Central memory CD8-positive, alpha-beta T cell (primary cell): ENCODE results near the gene MSN.
"Not testable (repeated sequence)": the region's sequence is repeated elsewhere in the genome, so short reads cannot be mapped to it uniquely, and the experiment has no call there.

Source experiments
- ATAC-seq: fragments of 150-1000 bp; cut with Tn5 transposase; replicated peaks from 2 replicates; pipeline ENCODE4 v1.10.0; 2022; ENCODE audit warnings: mild to moderate bottlenecking, moderate FRiP score, moderate number of reproducible peaks; ENCODE audit not compliant: poor library complexity, severe bottlenecking; ENCODE audit errors: extremely low read depth
- DNase-seq, 2 donors: peaks; one replicate each; pipeline ENCODE4 v3.0.0; 2021; ENCODE audit warnings: low spot score in 2 of 2
- H3K27ac Mint-ChIP-seq: one replicate; pipeline ENCODE4 v1.8.0; 2022; ENCODE audit warnings: low read depth, mild to moderate bottlenecking, moderate library complexity, mixed read lengths
- H3K27me3 Mint-ChIP-seq: one replicate; pipeline ENCODE4 v1.8.0; 2022; ENCODE audit warnings: mixed read lengths
- H3K36me3 Mint-ChIP-seq: one replicate; pipeline ENCODE4 v1.8.0; 2022; ENCODE audit warnings: mild to moderate bottlenecking, moderate library complexity, mixed read lengths; ENCODE audit not compliant: insufficient read depth
- H3K4me1 Mint-ChIP-seq: one replicate; pipeline ENCODE4 v1.8.0; 2022; ENCODE audit warnings: mixed read lengths
- H3K4me3 Mint-ChIP-seq: one replicate; pipeline ENCODE4 v1.8.0; 2022; ENCODE audit warnings: mild to moderate bottlenecking, moderate library complexity, mixed read lengths
- H3K9me3 Mint-ChIP-seq: one replicate; pipeline ENCODE4 v1.8.0; 2022; ENCODE audit warnings: mixed read lengths

Gene MSN

GRCh38 chrX:65647801-65648200 is 19.7 kb upstream of the MSN start:
- Mint-ChIP-seq H3K36me3 (no peaks in the 10 kb centered on the region), H3K4me1 (no peaks in the 10 kb centered on the region), H3K4me3 (no peak overlapping the region), H3K27me3 (no peaks in the 10 kb centered on the region), H3K27ac (no peak overlapping the region), H3K9me3 (no peaks in the 10 kb centered on the region)
- DNase-seq, result no peak
- no peak for ATAC-seq

- H3K27ac Mint-ChIP-seq, result no peak overlapping the region
- H3K4me3 Mint-ChIP-seq, result no peak overlapping the region
- peaks cover 19% of the 10 kb centered on the region for H3K4me1 Mint-ChIP-seq
- H3K36me3 Mint-ChIP-seq, result peaks cover 6% of the 10 kb centered on the region
- H3K27me3 Mint-ChIP-seq, result no peaks in the 10 kb centered on the region
- no peaks in the 10 kb centered on the region for H3K9me3 Mint-ChIP-seq
- ATAC-seq (no peak), DNase-seq (no peak)
These were observed 15.4 kb upstream of the MSN start for GRCh38 chrX:65652098-65652497.

GRCh38 chrX:65657009-65657441 is 10.4 kb upstream of the MSN start:
- not testable (repeated sequence) for H3K36me3 Mint-ChIP-seq, DNase-seq, H3K27me3 Mint-ChIP-seq, H3K9me3 Mint-ChIP-seq
- H3K4me3 Mint-ChIP-seq, result peak overlapping the region; percentile 78
- H3K4me1 Mint-ChIP-seq, result peaks cover 27% of the 10 kb centered on the region
- H3K27ac Mint-ChIP-seq, result peak overlapping the region; percentile 98
- ATAC-seq, result peak; percentile 38

- no peaks in the 10 kb centered on the region for H3K27me3 Mint-ChIP-seq
- ATAC-seq (no peak), DNase-seq (no peak)
- H3K27ac Mint-ChIP-seq, result peak overlapping the region; percentile 98
- H3K4me3 Mint-ChIP-seq, result no peak overlapping the region
- H3K9me3 Mint-ChIP-seq, result no peaks in the 10 kb centered on the region
- peaks cover 27% of the 10 kb centered on the region for H3K4me1 Mint-ChIP-seq
- H3K36me3 Mint-ChIP-seq, result peaks cover 6% of the 10 kb centered on the region
These were observed 9.8 kb upstream of the MSN start for GRCh38 chrX:65657659-65658058.

- no peak overlapping the region for H3K27ac Mint-ChIP-seq
- H3K36me3 Mint-ChIP-seq, result peaks cover 6% of the 10 kb centered on the region
- H3K4me1 Mint-ChIP-seq, result peaks cover 27% of the 10 kb centered on the region
- H3K4me3 Mint-ChIP-seq, result no peak overlapping the region
- ATAC-seq (no peak), DNase-seq (no peak)
- H3K9me3 Mint-ChIP-seq, result no peaks in the 10 kb centered on the region
- no peaks in the 10 kb centered on the region for H3K27me3 Mint-ChIP-seq
These were observed 9.2 kb upstream of the MSN start for GRCh38 chrX:65658229-65658628.

GRCh38 chrX:65667157-65667502 is 324 bp upstream of the MSN start:
- peaks cover 16% of the 10 kb centered on the region for H3K36me3 Mint-ChIP-seq
- H3K27me3 Mint-ChIP-seq, result no peaks in the 10 kb centered on the region
- DNase-seq (no peak), ATAC-seq (no peak)
- H3K27ac Mint-ChIP-seq, result peak overlapping the region; percentile 85
- H3K9me3 Mint-ChIP-seq, result no peaks in the 10 kb centered on the region
- peak overlapping the region; percentile 97 for H3K4me3 Mint-ChIP-seq
- H3K4me1 Mint-ChIP-seq, result peaks cover 32% of the 10 kb centered on the region

- H3K27ac Mint-ChIP-seq, result peak overlapping the region; percentile 91
- peak; percentile 44 for ATAC-seq
- peaks cover 43% of the 10 kb centered on the region for H3K4me1 Mint-ChIP-seq
- H3K4me3 Mint-ChIP-seq, result peak overlapping the region; percentile 97
- DNase-seq, result peak; percentile 15 to 35
- H3K36me3 Mint-ChIP-seq, result peaks cover 23% of the 10 kb centered on the region
- no peaks in the 10 kb centered on the region for H3K27me3 Mint-ChIP-seq
- no peaks in the 10 kb centered on the region for H3K9me3 Mint-ChIP-seq
These were observed 1.2 kb downstream of the MSN start for GRCh38 chrX:65668377-65669310.

GRCh38 chrX:65671286-65671685 is 3.8 kb downstream of the MSN start:
- no peaks in the 10 kb centered on the region for H3K9me3 Mint-ChIP-seq
- DNase-seq, result no peak
- peak overlapping the region; percentile 97 for H3K4me3 Mint-ChIP-seq
- peaks cover 68% of the 10 kb centered on the region for H3K4me1 Mint-ChIP-seq
- H3K36me3 Mint-ChIP-seq, result peaks cover 38% of the 10 kb centered on the region
- peak overlapping the region; percentile 91 for H3K27ac Mint-ChIP-seq
- no peaks in the 10 kb centered on the region for H3K27me3 Mint-ChIP-seq
- ATAC-seq, result no peak

GRCh38 chrX:65671966-65672365 is 4.5 kb downstream of the MSN start:
- H3K27ac Mint-ChIP-seq, result peak overlapping the region; percentile 91
- ATAC-seq (no peak), DNase-seq (no peak)
- H3K9me3 Mint-ChIP-seq, result no peaks in the 10 kb centered on the region
- no peaks in the 10 kb centered on the region for H3K27me3 Mint-ChIP-seq
- H3K4me1 Mint-ChIP-seq, result peaks cover 65% of the 10 kb centered on the region
- peaks cover 36% of the 10 kb centered on the region for H3K36me3 Mint-ChIP-seq
- H3K4me3 Mint-ChIP-seq, result peak overlapping the region; percentile 97

- Mint-ChIP-seq H3K36me3 (peaks cover 33% of the 10 kb centered on the region), H3K9me3 (no peaks in the 10 kb centered on the region), H3K4me3 (peak overlapping the region; percentile 97), H3K27me3 (no peaks in the 10 kb centered on the region), H3K4me1 (peaks cover 68% of the 10 kb centered on the region), H3K27ac (peak overlapping the region; percentile 93)
- DNase-seq (no peak), ATAC-seq (no peak)
These were observed 6.4 kb downstream of the MSN start for GRCh38 chrX:65673857-65674203.

GRCh38 chrX:65674204-65674893 is 6.9 kb downstream of the MSN start:
- ATAC-seq (peak; percentile 62), DNase-seq (no peak)
- no peaks in the 10 kb centered on the region for H3K9me3 Mint-ChIP-seq
- H3K27ac Mint-ChIP-seq, result peak overlapping the region; percentile 93
- H3K4me3 Mint-ChIP-seq, result peak overlapping the region; percentile 97
- peaks cover 69% of the 10 kb centered on the region for H3K4me1 Mint-ChIP-seq
- H3K36me3 Mint-ChIP-seq, result peaks cover 35% of the 10 kb centered on the region
- no peaks in the 10 kb centered on the region for H3K27me3 Mint-ChIP-seq

- H3K4me1 Mint-ChIP-seq, result peaks cover 74% of the 10 kb centered on the region
- no peaks in the 10 kb centered on the region for H3K9me3 Mint-ChIP-seq
- H3K36me3 Mint-ChIP-seq, result peaks cover 42% of the 10 kb centered on the region
These were observed 10.6 kb downstream of the MSN start for GRCh38 chrX:65677954-65678469.

More at GRCh38 chrX:65677954-65678469, 10.6 kb downstream of the MSN start:
- ATAC-seq (no peak), DNase-seq (no peak)
- H3K27ac Mint-ChIP-seq, result peak overlapping the region; percentile 73
- H3K4me3 Mint-ChIP-seq, result peak overlapping the region; percentile 68
- no peaks in the 10 kb centered on the region for H3K27me3 Mint-ChIP-seq
